OCI-LY3 (cell line): ENCODE data around the gene KLK14.

Experiments
- CTCF ChIP-seq: fragments of 200-600, 300-600 bp; sonication (generic); IDR thresholded peaks from 2 replicates; pipeline ENCODE4 v1.5.1; 2014; ENCODE audit warnings: antibody characterized with exemption, low read length, low read depth
- EZH2phosphoT487 ChIP-seq: fragments of 200-600 bp; shearing (Covaris generic); IDR thresholded peaks from 2 replicates; pipeline ENCODE4 v1.6.1; 2018; ENCODE audit warnings: antibody characterized with exemption, mixed run types, low read depth

GRCh38 chr19:51125421-51126075 lies 42.9 kb upstream of the KLK14 start:
- TF ChIP-seq CTCF (no peak), EZH2phosphoT487 (no peak)
